ENCODE data around the gene C2orf69. TPM values are rescaled to one million over a fixed set of nuclear protein-coding genes. Genes with fewer than 3 reads are reported as not detected.
A peak's percentile ranks its signal among the peaks of the same experiment; 100 is the strongest.

The C2orf69 gene
- total and polyA plus RNA-seq, 2 of the 13 experiments (the other 11 are each of a cell fraction or from before 2014, with no cell fraction given) = 4.8 to 19.3 TPM

DNA sequence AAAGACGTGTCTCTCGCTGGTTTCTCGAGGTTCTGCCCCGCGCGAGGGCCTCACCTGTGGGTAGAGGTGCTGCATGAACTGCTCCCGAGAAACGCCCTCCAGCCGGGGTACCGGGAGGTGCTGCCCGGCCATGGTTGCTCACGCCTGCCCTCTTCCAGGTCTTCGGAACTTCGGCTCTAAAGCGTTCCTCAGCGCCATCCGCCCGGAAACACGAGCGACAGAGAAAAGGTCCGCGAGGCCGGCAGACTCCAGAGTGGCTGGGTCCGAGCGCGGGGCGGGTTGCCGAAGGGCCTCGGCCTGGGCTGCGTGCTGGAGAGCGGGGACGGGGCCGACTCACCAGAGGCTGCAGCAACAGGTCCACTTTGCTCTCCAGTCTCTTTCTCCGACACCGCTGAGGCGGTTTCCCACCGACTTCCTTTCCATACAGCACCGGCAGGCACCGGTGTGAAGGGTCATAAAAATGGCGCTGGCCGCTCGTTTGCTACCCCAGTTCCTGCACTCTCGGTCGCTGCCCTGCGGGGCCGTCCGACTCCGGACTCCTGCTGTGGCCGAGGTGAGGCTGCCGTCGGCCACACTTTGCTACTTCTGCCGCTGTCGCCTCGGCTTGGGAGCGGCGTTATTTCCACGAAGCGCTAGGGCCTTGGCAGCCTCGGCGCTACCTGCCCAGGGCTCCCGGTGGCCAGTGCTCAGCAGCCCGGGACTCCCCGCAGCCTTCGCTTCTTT, 44.4 kb downstream of the C2orf69 start, which contains the start of the genes MAIP1 and TYW5 (continued):
- TF ChIP-seq CSRNP1 (CRISPR knock-in tag; IDR thresholded peaks at IDR 0.05) (peak; percentile 99; the same call in 1 of the 2 replicates), TGIF2 (CRISPR knock-in tag; IDR thresholded peaks at IDR 0.05) (0 out of 2 replicates have a peak, but pooled peaks have one; percentile 4), TFE3 (CRISPR knock-in tag; IDR thresholded peaks at IDR 0.05) (no peak; the same call in 1 of the 2 replicates), HOXD1 (CRISPR knock-in tag; IDR thresholded peaks at IDR 0.05) (peak; percentile 93), GLI4 (CRISPR knock-in tag; IDR thresholded peaks at IDR 0.05; ENCODE audit: borderline replicate concordance) (peak; percentile 99; the same call in 1 of the 2 replicates), RAD51 (IDR thresholded peaks at IDR 0.05; ENCODE audit: borderline replicate concordance) (no peak), ZNF83 (CRISPR knock-in tag; IDR thresholded peaks at IDR 0.05; ENCODE audit: borderline replicate concordance) (no peak), ZNF331 (CRISPR knock-in tag; IDR thresholded peaks at IDR 0.05) (peak; percentile 73), ZNF281 (CRISPR knock-in tag; IDR thresholded peaks at IDR 0.05; ENCODE audit: borderline replicate concordance) (no peak; the same call in 1 of the 2 replicates), IRF2 (CRISPR knock-in tag; IDR thresholded peaks at IDR 0.05) (peak; percentile 94; the same call in 1 of the 2 replicates), HOMEZ (CRISPR knock-in tag; IDR thresholded peaks at IDR 0.05; ENCODE audit: low read depth) (0 out of 2 replicates have a peak, but pooled peaks have one; percentile 85), ARID2 (CRISPR knock-in tag; IDR thresholded peaks at IDR 0.05; ENCODE audit: borderline replicate concordance) (peak; percentile 90; the same call in 1 of the 2 replicates), POLR2G (IDR thresholded peaks at IDR 0.05; ENCODE audit: low read depth, low read length) (peak; percentile 99), CBX1 (IDR thresholded peaks at IDR 0.05; ENCODE audit: low read depth) (peak; percentile 98), YEATS2 (CRISPR knock-in tag; IDR thresholded peaks at IDR 0.05; ENCODE audit: borderline replicate concordance) (peak; percentile 88), MEIS2 (CRISPR knock-in tag; IDR thresholded peaks at IDR 0.05) (no peak), GTF3A (CRISPR knock-in tag; conservative IDR thresholded peaks at IDR 0.05) (0 out of 2 replicates have a peak, but pooled peaks have one; percentile 84)
- TF ChIP-seq, protein P1, sequence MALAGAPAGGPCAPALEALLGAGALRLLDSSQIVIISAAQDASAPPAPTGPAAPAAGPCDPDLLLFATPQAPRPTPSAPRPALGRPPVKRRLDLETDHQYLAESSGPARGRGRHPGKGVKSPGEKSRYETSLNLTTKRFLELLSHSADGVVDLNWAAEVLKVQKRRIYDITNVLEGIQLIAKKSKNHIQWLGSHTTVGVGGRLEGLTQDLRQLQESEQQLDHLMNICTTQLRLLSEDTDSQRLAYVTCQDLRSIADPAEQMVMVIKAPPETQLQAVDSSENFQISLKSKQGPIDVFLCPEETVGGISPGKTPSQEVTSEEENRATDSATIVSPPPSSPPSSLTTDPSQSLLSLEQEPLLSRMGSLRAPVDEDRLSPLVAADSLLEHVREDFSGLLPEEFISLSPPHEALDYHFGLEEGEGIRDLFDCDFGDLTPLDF (CRISPR knock-in tag; IDR thresholded peaks at IDR 0.05) = peak; percentile 66
- TF ChIP-seq, protein P2, sequence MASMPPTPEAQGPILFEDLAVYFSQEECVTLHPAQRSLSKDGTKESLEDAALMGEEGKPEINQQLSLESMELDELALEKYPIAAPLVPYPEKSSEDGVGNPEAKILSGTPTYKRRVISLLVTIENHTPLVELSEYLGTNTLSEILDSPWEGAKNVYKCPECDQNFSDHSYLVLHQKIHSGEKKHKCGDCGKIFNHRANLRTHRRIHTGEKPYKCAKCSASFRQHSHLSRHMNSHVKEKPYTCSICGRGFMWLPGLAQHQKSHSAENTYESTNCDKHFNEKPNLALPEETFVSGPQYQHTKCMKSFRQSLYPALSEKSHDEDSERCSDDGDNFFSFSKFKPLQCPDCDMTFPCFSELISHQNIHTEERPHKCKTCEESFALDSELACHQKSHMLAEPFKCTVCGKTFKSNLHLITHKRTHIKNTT (CRISPR knock-in tag; IDR thresholded peaks at IDR 0.05) = no peak

Measured in HepG2 (cell line).